A549 (cell line): Measurements from ENCODE around the gene TEPSIN. TPM values are rescaled to one million over a fixed set of nuclear protein-coding genes. Genes with fewer than 3 reads are reported as not detected.

ENCODE experiments used
- ATAC-seq, 2 experiments: fragments of 200-7000 bp in 1 of 2; fragments of >200 bp in 1 of 2; cut with Nextera tagmentation in 1 of 2; cut with Tn5 transposase in 1 of 2; 3 replicates each; pipeline versions ENCODE4 v1.8.0 to v1.9.1; 2018 to 2020; ENCODE audit warnings: mild to moderate bottlenecking in 1 of 2, moderate library complexity in 1 of 2
- CTCF ChIA-PET: fragments of 300-600 bp; sonication (Branson Sonifier 250); formaldehyde crosslinking; extraction: SDS; loops from one replicate; lab custom pipeline; 2021; ENCODE audit warnings: antibody characterized with exemption, inconsistent platforms; lab: Yijun Ruan, JAX
- POLR2A ChIA-PET: fragments of 350-600 bp; formaldehyde crosslinking; extraction: SDS; loops from one replicate; lab custom pipeline; 2021; ENCODE audit warnings: antibody characterized with exemption, inconsistent platforms; lab: Yijun Ruan, JAX
- DNase-seq, 2 experiments: peaks; one replicate each; pipeline versions ENCODE4 v3.0.0 to v3.0.0-alpha.2; 2011 to 2016; ENCODE audit warnings: low read depth in 1 of 2, low spot score in 1 of 2
- FAIRE-seq: peaks from 2 replicates; lab custom pipeline; 2011; peaks lifted over from hg19 to GRCh38; lab: Jason Lieb, UNC
- H3K27ac ChIP-seq, 2 experiments: fragments of >200 bp; sonication (Bioruptor Twin); formaldehyde crosslinking; 3 replicates each; pipeline ENCODE4 v1.5.1; 2016 to 2017
- H3K4me1 ChIP-seq: fragments of >200 bp; sonication (Bioruptor Twin); formaldehyde crosslinking; 3 replicates; pipeline ENCODE4 v1.6.1; 2016
- H3K4me2 ChIP-seq: fragments of >200 bp; sonication (Bioruptor Twin); formaldehyde crosslinking; 3 replicates; pipeline ENCODE4 v1.6.1; 2016
- H3K4me3 ChIP-seq: fragments of >200 bp; sonication (Bioruptor Twin); formaldehyde crosslinking; 3 replicates; pipeline ENCODE4 v1.5.1; 2016
- H3K9me3 ChIP-seq: fragments of >200 bp; sonication (Bioruptor Twin); formaldehyde crosslinking; 3 replicates; pipeline ENCODE4 v1.6.1; 2016
- BHLHE40 ChIP-seq: IDR thresholded peaks from 2 replicates; pipeline ENCODE4 v1.6.1; 2012; ENCODE audit warnings: low read depth, low read length, inconsistent platforms
- CBX8 ChIP-seq: fragments of 200-600 bp; sonication (generic); IDR thresholded peaks from 2 replicates; pipeline ENCODE4 v1.6.1; 2016
- CHD2 ChIP-seq: fragments of 150-350 bp; IDR thresholded peaks from 2 replicates; pipeline ENCODE4 v1.6.1; 2014; ENCODE audit warnings: low read length; ENCODE audit not compliant: partially characterized antibody
- EHMT2 ChIP-seq: fragments of 200-600 bp; sonication (generic); IDR thresholded peaks from 2 replicates; pipeline ENCODE4 v1.6.1; 2016; ENCODE audit warnings: antibody characterized with exemption, low read depth, mild to moderate bottlenecking, moderate library complexity
- HOXB13 ChIP-seq: fragments of 250-450 bp; sonication (Bioruptor Pico); IDR thresholded peaks from 2 replicates; pipeline ENCODE4 v1.5.0; 2020; ENCODE audit warnings: low read depth, mild to moderate bottlenecking, moderate library complexity
- HOXB5 ChIP-seq: fragments of 250-450 bp; sonication (Bioruptor Pico); IDR thresholded peaks from 2 replicates; pipeline ENCODE4 v1.5.0; 2020; ENCODE audit warnings: mild to moderate bottlenecking, moderate library complexity
- JUNB ChIP-seq: fragments of >200 bp; sonication (Bioruptor Twin); formaldehyde crosslinking; IDR thresholded peaks from 2 replicates; pipeline ENCODE4 v1.6.1; 2016
- KDM1A ChIP-seq: fragments of 200-600 bp; sonication (generic); IDR thresholded peaks from 2 replicates; pipeline ENCODE4 v1.6.1; 2016; ENCODE audit warnings: low read depth, mild to moderate bottlenecking
- MAFK ChIP-seq: fragments of 450-650 bp; IDR thresholded peaks from 2 replicates; pipeline ENCODE4 v1.6.1; 2014; ENCODE audit not compliant: partially characterized antibody
- MAZ ChIP-seq: fragments of 150-350 bp; IDR thresholded peaks from 2 replicates; pipeline ENCODE4 v1.6.1; 2014; ENCODE audit warnings: antibody characterized with exemption, low read depth, low read length, borderline replicate concordance
- POLR2A ChIP-seq: IDR thresholded peaks from 2 replicates; pipeline ENCODE4 v1.6.1; 2012; ENCODE audit warnings: mild to moderate bottlenecking, low read length
- SMC3 ChIP-seq: fragments of >200 bp; sonication (Bioruptor Twin); formaldehyde crosslinking; IDR thresholded peaks from 3 replicates; pipeline ENCODE4 v1.6.1; 2018; ENCODE audit warnings: inconsistent platforms
- TFCP2L1 ChIP-seq: fragments of 250-450 bp; sonication (Bioruptor Pico); IDR thresholded peaks from 2 replicates; pipeline ENCODE4 v1.5.0; 2021; ENCODE audit warnings: mild to moderate bottlenecking
- ZFP36 ChIP-seq: fragments of 450-650 bp; IDR thresholded peaks from 2 replicates; pipeline ENCODE4 v1.6.1; 2014; ENCODE audit warnings: borderline replicate concordance; ENCODE audit not compliant: partially characterized antibody
- ZNF302 ChIP-seq: fragments of 250-450 bp; sonication (Bioruptor Pico); IDR thresholded peaks from 2 replicates; pipeline ENCODE4 v1.9.0; 2021; ENCODE audit warnings: inconsistent platforms, mild to moderate bottlenecking, moderate library complexity
- ZSCAN20 ChIP-seq: fragments of 250-450 bp; sonication (Bioruptor Pico); IDR thresholded peaks from 2 replicates; pipeline ENCODE4 v1.8.0; 2022; ENCODE audit warnings: mild to moderate bottlenecking, moderate library complexity
- WGBS: methylation state at CpG from one replicate; pipeline ENCODE4 v1.1.6; 2017; ENCODE audit errors: missing lambda C conversion rate; 5-methylcytosine and 5-hydroxymethylcytosine counted together
- polyA plus RNA-seq, 4 experiments: library from polyadenylated mRNA; depleted of rRNA in 3 of 4; stranded (reverse); fragments of >200 nt; fragmentation: RNase III in 1 of 4; extraction: RNeasy Plus Mini Kit Qiagen cat#74134 plus additional on column Dnase treatment in 1 of 4; gene quantifications; 2 replicates in 3 of 4; 3 replicates in 1 of 4; pipeline ENCODE4 v1.2.3, GENCODE V29; 2011 to 2017
- TF ChIP-seq, protein P1 (sequence below): IDR thresholded peaks from 2 replicates; pipeline ENCODE4 v1.6.1; 2012; ENCODE audit warnings: low read depth, borderline replicate concordance
- TF ChIP-seq, protein P2 (sequence below): fragments of >200 bp; sonication (Bioruptor Twin); formaldehyde crosslinking; IDR thresholded peaks from 3 replicates; pipeline ENCODE4 v1.6.1; 2016
- TF ChIP-seq, protein P3 (sequence below): IDR thresholded peaks from 2 replicates; pipeline ENCODE4 v1.6.1; 2012
- TF ChIP-seq, protein P4 (sequence below): fragments of >200 bp; sonication (Bioruptor Twin); formaldehyde crosslinking; IDR thresholded peaks from 3 replicates; pipeline ENCODE4 v1.5.1; 2016
- TF ChIP-seq, protein P5 (sequence below): fragments of 200-600 bp; sonication (generic); IDR thresholded peaks from 2 replicates; pipeline ENCODE4 v1.6.1; 2016; ENCODE audit warnings: antibody characterized with exemption, mild to moderate bottlenecking, moderate library complexity

TEPSIN gene
- polyA plus RNA-seq, 2 of the 4 experiments (the other 2 are of a cell fraction) = 12.5 to 31.3 TPM

DNA sequence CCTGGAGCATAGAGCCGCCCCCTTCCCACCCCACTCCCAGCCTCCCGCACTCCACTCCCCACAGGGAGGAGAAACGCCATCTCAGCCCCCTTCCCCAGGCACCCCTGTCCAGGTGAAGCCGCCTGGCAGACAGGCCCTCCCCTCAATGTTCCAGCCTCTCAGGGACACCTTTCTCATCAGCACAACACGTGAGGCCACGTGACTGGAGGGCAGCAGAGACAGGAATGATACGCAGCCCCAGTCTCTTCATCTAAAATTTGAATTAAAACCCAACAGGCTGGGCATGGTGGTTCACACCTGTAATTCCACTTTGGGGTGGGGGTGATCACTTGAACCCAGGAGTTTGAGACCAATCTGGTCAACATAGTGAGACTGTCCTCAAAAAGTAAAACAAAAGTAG is 52.7 kb downstream of the TEPSIN start (continued):
- TF ChIP-seq POLR2A = no peak
- no peak for TF ChIP-seq ZSCAN20 (CRISPR knock-in tag)
- no peak for TF ChIP-seq CHD2
- TF ChIP-seq BHLHE40 = no peak

DNA sequence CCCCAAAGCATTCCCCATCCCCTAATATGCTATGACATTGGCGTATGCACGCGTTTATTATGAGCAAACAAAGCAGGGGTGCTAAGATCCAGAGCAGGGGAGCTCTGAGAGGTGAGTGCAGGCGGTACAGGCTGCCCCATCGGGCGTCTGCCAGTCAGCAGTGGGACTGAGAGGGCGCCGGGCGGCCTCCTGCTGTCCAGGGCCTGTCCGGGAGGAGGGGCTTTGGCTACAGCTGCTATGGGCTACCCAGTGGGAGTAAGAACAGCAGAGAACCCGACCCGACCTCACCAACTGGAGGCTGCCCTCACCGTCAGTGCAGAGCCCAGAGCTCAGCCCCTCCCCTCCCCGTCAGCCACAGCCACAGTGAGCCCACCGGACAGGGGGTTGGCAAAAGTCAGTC is 54.3 kb downstream of the TEPSIN start:
- H3K9me3 ChIP-seq = no peaks in the 10 kb centered on the region
- 53% methylated on average over 15 of the region's 15 CpGs for WGBS
- DNase-seq = no peak
- ChIA-PET CTCF (interaction anchor here (1.2 to 4.6 kb wide), 3 partner anchors 16 to 41 kb away, joined by 3 to 36 read pairs (median 31); no protein-coding TSS in a partner anchor), POLR2A (no interaction called here)
- FAIRE-seq = no peak
- peak in 1 of 2 experiments; percentile 13; a peak in 2 of 6 replicates for ATAC-seq
- H3K4me2 ChIP-seq = no peak overlapping the region
- H3K27ac ChIP-seq = no peak overlapping the region
- H3K4me1 ChIP-seq = no peaks in the 10 kb centered on the region
- no peak overlapping the region for H3K4me3 ChIP-seq
- TF ChIP-seq CBX8 (no peak), TFCP2L1 (CRISPR knock-in tag) (no peak), EHMT2 (no peak), HOXB5 (CRISPR knock-in tag) (no peak), MAFK (no peak), JUNB (no peak), ZNF302 (CRISPR knock-in tag) (no peak)
- TF ChIP-seq, protein P1, sequence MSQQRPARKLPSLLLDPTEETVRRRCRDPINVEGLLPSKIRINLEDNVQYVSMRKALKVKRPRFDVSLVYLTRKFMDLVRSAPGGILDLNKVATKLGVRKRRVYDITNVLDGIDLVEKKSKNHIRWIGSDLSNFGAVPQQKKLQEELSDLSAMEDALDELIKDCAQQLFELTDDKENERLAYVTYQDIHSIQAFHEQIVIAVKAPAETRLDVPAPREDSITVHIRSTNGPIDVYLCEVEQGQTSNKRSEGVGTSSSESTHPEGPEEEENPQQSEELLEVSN = no peak

DNA sequence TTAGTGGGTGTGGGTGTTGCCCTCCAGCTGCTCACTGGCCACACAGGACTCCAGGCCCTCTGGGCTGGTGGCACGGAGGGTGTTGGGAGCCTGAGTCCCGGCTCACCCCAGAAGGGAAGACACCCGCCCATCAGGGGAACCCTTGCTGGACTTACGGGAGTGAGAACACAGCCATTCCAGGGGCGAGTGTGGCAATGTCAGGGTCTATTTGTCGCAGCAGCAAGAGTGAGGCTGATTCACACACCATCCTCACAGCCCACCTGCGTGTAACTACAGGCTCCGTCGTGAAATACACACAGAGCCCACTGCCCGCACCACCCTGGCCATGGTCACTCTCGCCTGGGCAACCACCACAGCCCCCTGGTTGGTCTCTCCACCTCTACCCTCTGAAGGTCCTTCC is 55.0 kb downstream of the TEPSIN start:
- DNase-seq (no peak), FAIRE-seq (no peak), ATAC-seq (no peak)
- ChIA-PET POLR2A (no interaction called here), CTCF (interaction anchor here (4.6 kb wide), 1 partner anchor 41 kb away, joined by 31 read pairs; no protein-coding TSS in a partner anchor)
- Histone ChIP-seq H3K4me1 (no peaks in the 10 kb centered on the region), H3K27ac (no peak overlapping the region), H3K9me3 (no peaks in the 10 kb centered on the region), H3K4me3 (no peak overlapping the region), H3K4me2 (no peak overlapping the region)
- WGBS = 82% methylated on average over 11 of the region's 11 CpGs
- TF ChIP-seq ZFP36 (no peak), SMC3 (no peak)

DNA sequence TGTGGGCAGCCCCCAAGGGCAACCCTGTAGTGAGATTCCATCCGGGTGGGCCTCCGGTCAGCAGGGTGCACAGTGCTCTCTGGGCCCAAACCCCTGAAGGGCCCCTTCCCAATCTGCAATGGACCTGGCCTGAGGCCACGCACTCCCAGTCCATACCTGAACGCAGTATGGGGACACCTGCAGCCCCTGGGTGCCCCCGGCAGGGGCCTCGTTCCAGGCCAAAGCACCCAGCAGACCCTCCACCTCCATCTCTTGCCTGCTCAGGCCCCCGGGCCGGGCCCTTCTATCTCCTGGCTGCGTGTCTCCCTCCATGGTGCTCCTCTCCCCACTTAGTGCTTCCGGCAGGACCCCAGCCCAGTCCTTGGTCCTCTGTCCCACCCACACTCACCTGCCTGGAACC is 55.5 kb downstream of the TEPSIN start:
- ATAC-seq (no peak; a peak in 1 of 6 replicates), FAIRE-seq (no peak), DNase-seq (no peak)
- ChIA-PET CTCF (no interaction called here), POLR2A (no interaction called here)
- TF ChIP-seq, protein P1 = no peak
- no peak for TF ChIP-seq HOXB13 (CRISPR knock-in tag)
- no peak for TF ChIP-seq POLR2A
- H3K4me3 ChIP-seq = no peak overlapping the region
- H3K4me2 ChIP-seq = no peak overlapping the region
- H3K27ac ChIP-seq = no peak overlapping the region
- 85% methylated on average over 10 of the region's 10 CpGs for WGBS
- H3K4me1 ChIP-seq = no peaks in the 10 kb centered on the region
- no peaks in the 10 kb centered on the region for H3K9me3 ChIP-seq

DNA sequence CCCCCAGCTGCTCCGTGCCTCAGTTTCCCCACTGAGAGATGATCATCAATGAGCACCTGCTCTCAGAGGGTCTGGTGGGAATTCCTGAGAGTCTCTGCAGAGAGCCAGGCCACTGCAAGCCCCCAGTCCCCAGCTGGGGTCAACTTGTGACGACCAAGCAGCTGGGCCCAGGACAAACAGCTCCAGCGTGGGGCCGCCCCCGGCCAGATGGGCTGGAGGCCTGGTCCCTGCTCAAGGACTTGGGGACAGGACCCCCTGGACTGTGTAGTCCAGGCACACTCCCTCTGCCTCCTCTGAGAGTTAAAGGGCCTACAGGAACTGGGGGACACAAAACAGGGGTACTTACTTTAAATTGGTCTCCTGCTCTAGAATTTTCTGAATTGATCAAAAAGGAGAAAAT is 56.3 kb downstream of the TEPSIN start:
- DNase-seq = no peak
- ATAC-seq = no peak
- no peak overlapping the region for H3K27ac ChIP-seq
- no peak for FAIRE-seq
- no peak overlapping the region for H3K4me2 ChIP-seq
- WGBS = 78% methylated on average over 4 of the region's 5 CpGs
- CTCF ChIA-PET = interaction anchor here (1.5 to 3.1 kb wide), 4 partner anchors 8 to 47 kb away, joined by 3 to 22 read pairs (median 6); no protein-coding TSS in a partner anchor
- no peaks in the 10 kb centered on the region for H3K4me1 ChIP-seq
- POLR2A ChIA-PET = no interaction called here
- H3K4me3 ChIP-seq = no peak overlapping the region
- H3K9me3 ChIP-seq = no peaks in the 10 kb centered on the region
- TF ChIP-seq, protein P2, sequence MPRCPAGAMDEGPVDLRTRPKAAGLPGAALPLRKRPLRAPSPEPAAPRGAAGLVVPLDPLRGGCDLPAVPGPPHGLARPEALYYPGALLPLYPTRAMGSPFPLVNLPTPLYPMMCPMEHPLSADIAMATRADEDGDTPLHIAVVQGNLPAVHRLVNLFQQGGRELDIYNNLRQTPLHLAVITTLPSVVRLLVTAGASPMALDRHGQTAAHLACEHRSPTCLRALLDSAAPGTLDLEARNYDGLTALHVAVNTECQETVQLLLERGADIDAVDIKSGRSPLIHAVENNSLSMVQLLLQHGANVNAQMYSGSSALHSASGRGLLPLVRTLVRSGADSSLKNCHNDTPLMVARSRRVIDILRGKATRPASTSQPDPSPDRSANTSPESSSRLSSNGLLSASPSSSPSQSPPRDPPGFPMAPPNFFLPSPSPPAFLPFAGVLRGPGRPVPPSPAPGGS = no peak
- TF ChIP-seq, protein P3, sequence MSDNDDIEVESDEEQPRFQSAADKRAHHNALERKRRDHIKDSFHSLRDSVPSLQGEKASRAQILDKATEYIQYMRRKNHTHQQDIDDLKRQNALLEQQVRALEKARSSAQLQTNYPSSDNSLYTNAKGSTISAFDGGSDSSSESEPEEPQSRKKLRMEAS = no peak
- TF ChIP-seq MAZ (no peak), ZSCAN20 (CRISPR knock-in tag) (no peak), KDM1A (no peak), SMC3 (no peak), ZNF302 (CRISPR knock-in tag) (no peak)
- TF ChIP-seq, protein P4, sequence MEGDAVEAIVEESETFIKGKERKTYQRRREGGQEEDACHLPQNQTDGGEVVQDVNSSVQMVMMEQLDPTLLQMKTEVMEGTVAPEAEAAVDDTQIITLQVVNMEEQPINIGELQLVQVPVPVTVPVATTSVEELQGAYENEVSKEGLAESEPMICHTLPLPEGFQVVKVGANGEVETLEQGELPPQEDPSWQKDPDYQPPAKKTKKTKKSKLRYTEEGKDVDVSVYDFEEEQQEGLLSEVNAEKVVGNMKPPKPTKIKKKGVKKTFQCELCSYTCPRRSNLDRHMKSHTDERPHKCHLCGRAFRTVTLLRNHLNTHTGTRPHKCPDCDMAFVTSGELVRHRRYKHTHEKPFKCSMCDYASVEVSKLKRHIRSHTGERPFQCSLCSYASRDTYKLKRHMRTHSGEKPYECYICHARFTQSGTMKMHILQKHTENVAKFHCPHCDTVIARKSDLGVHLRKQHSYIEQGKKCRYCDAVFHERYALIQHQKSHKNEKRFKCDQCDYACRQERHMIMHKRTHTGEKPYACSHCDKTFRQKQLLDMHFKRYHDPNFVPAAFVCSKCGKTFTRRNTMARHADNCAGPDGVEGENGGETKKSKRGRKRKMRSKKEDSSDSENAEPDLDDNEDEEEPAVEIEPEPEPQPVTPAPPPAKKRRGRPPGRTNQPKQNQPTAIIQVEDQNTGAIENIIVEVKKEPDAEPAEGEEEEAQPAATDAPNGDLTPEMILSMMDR = no peak
- TF ChIP-seq, protein P5, sequence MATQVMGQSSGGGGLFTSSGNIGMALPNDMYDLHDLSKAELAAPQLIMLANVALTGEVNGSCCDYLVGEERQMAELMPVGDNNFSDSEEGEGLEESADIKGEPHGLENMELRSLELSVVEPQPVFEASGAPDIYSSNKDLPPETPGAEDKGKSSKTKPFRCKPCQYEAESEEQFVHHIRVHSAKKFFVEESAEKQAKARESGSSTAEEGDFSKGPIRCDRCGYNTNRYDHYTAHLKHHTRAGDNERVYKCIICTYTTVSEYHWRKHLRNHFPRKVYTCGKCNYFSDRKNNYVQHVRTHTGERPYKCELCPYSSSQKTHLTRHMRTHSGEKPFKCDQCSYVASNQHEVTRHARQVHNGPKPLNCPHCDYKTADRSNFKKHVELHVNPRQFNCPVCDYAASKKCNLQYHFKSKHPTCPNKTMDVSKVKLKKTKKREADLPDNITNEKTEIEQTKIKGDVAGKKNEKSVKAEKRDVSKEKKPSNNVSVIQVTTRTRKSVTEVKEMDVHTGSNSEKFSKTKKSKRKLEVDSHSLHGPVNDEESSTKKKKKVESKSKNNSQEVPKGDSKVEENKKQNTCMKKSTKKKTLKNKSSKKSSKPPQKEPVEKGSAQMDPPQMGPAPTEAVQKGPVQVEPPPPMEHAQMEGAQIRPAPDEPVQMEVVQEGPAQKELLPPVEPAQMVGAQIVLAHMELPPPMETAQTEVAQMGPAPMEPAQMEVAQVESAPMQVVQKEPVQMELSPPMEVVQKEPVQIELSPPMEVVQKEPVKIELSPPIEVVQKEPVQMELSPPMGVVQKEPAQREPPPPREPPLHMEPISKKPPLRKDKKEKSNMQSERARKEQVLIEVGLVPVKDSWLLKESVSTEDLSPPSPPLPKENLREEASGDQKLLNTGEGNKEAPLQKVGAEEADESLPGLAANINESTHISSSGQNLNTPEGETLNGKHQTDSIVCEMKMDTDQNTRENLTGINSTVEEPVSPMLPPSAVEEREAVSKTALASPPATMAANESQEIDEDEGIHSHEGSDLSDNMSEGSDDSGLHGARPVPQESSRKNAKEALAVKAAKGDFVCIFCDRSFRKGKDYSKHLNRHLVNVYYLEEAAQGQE = no peak
